DMS 273 treated with DMSO at 0.1 percent for 48 hours (cell line): ENCODE data around the gene OR56A3.

Experiments
- DNase-seq: peaks from one replicate; lab custom pipeline; 2025; lab: John Stamatoyannopoulos, UW

The OR56A3 gene

DNA sequence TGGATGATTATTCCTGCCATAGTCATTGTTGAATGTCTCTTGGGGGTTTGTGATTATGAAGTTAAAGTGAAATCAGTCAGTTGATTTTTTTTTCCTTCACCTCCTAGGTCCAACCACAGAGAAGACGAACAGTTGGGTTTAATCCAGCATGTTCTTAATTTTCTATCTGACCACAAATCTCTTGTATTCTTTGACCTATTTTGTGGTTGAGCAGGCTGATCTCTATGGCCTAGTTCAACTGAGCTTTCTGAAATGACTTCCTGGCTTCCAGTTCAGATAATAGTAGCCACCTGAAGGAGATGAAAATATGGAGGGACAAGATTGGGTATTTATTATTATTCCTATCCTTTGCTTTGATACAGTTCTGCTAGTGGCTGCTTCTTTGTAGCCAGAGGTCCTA, 31.5 kb downstream of the OR56A3 start:
- no peak for DNase-seq

DNA sequence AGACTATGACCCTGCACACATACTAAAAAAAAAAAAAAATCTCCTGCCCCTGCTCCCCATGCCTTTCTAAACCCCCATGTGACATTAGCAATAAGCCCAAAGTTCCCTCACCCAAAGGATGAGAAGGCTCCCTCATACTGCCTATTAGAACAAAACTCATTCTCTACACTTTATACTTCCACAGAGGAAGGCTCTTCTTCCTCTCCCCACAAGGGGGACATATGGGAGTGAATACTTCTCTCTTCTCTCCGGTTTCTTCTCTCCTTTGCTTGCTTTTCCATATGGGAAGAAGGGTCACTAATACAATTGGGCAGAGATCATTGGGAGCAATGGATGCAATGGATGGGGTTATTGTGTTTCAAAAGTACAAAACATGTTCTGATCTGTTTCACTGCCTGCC, 41.4 kb downstream of the OR56A3 start:
- DNase-seq: no peak

DNA sequence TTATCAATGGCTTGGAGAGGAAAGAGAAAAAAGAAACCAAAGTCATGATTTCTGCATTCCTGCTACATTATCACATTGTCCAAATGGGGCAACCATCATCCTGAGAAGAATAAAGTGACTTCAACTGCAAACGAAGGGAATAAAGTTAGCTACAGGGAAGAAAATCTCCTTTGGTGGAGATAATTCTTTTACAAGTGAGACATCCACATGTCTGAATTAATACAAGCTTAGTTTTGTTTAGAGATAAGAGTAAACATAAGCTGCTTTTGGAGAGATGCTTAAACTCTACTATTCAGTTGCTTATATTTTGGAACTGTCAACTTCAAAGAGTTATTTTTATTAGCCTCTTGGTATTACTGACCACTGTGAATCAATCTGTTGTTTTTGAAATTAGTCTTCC, 44.8 kb downstream of the OR56A3 start, which contains the start of gene OR52L1:
TSS of gene OR52L1 (minus strand) at position 101 of the 400 bp plus-strand sequence. CDS start at position 46, 55 bp downstream.
- no peak for DNase-seq

DNA sequence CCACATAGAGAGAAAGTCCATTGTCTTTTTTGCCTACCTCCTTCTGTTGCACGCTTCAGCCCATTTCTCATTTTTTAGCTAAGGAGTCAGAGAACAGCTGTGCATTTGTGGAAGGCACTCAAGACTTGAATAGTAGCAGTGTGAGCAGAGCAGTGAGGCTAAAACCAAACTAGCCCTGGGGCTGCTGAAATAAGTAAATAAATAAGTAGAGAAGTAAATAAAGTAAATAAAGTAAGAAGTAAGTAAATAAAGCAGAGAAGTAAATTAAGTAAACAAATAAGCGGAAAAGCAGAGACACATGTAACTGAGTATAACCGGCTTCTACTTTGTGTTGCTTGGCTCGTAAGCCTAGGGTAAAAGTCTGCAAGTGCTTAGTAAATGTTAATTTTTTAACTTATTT, 47.2 kb downstream of the OR56A3 start:
- no peak for DNase-seq

DNA sequence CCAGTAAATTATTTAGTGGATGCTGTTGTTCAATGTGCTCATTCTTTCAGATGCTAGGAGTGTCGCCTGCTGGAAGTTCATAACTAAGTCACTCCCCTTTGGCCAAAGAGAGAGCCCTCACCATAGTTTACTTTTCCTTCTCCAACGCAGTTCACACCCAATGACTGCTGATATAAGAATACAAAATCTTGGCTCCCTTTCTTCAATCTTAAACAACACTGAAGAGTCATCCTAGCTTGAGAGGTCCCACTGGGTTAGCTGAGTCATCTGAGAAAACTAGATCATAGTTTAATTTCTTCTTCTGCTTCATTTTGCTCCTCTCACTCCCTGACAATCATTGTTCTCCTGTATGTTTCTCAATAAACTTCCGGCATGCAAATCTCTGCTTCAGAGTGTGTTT, 50.1 kb downstream of the OR56A3 start:
- DNase-seq: no peak

DNA sequence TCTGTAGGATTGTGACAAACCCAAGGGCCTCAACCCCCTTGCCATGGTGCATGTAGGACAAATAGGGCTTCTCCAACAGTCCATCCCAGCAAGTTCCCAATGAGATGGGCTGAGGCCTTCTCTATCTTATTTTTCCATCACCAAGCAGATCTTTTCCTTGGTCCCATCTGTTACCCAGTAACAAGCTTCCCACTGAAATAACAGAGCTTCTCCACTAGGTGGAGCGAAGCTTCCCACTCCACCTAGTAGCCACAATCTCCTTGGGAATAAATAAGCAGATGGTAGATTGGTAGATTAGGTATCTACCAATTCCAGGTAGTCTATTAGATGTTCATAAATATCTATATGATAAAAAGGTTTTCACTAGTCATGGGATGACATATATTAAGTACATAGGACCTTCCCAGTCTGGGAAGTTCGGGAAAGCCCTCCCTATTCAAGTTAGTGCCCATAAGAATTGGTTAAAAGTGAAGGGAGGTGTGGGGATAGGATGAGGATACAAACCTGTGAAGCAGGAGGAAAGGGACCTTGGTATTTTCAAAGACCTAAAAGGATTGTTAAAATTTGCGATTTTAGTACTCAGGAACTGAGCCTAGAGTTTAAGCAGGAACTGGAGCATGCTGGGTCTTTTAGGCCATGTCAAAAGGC, 50.7 kb downstream of the OR56A3 start:
- no peak for DNase-seq

DNA sequence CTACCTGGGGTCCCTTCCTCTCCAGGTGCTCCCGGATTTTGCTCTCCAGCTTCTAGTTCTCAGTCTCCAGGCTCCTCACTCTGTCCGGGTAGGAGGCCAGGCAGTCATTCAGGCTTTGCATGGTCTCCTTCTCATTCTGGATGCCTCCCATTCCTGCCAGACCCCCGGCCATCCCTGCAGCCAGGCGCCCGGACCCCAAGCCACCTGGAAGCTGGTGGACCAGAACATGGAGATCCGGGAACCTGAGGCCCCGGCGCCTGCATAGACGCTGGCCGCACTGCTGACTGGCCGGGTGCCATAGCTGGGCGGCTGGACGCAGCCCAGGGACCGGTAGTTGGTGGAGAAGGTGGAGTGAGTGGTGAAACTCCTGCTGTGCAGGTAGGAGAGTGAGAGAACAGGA, 52.7 kb downstream of the OR56A3 start:
- DNase-seq: no peak
